Activated naive CD8-positive, alpha-beta T cell treated with anti-CD3 and anti-CD28 coated beads, Interleukin-2, amount 50 U/mL, for 24 hours (primary cell): ENCODE measurements around the gene LMTK2.

Experiments
- ATAC-seq: fragments of 150-1000 bp; cut with Tn5 transposase; one replicate; pipeline ENCODE4 v1.10.0; 2021
- DNase-seq: peaks from one replicate; pipeline ENCODE4 v3.0.0; 2021
- H3K27ac Mint-ChIP-seq: one replicate; pipeline ENCODE4 v1.8.0; 2021; ENCODE audit warnings: mild to moderate bottlenecking, mixed read lengths
- H3K27me3 Mint-ChIP-seq: one replicate; pipeline ENCODE4 v1.8.0; 2021; ENCODE audit warnings: mixed read lengths
- H3K36me3 Mint-ChIP-seq: one replicate; pipeline ENCODE4 v1.8.0; 2021; ENCODE audit warnings: low read depth, mixed read lengths
- H3K4me1 Mint-ChIP-seq: one replicate; pipeline ENCODE4 v1.8.0; 2021; ENCODE audit warnings: mixed read lengths
- H3K4me3 Mint-ChIP-seq: one replicate; pipeline ENCODE4 v1.8.0; 2021; ENCODE audit warnings: mild to moderate bottlenecking, moderate library complexity, mixed read lengths
- H3K9me3 Mint-ChIP-seq: one replicate; pipeline ENCODE4 v1.8.0; 2021; ENCODE audit warnings: mixed read lengths

The LMTK2 gene

DNA sequence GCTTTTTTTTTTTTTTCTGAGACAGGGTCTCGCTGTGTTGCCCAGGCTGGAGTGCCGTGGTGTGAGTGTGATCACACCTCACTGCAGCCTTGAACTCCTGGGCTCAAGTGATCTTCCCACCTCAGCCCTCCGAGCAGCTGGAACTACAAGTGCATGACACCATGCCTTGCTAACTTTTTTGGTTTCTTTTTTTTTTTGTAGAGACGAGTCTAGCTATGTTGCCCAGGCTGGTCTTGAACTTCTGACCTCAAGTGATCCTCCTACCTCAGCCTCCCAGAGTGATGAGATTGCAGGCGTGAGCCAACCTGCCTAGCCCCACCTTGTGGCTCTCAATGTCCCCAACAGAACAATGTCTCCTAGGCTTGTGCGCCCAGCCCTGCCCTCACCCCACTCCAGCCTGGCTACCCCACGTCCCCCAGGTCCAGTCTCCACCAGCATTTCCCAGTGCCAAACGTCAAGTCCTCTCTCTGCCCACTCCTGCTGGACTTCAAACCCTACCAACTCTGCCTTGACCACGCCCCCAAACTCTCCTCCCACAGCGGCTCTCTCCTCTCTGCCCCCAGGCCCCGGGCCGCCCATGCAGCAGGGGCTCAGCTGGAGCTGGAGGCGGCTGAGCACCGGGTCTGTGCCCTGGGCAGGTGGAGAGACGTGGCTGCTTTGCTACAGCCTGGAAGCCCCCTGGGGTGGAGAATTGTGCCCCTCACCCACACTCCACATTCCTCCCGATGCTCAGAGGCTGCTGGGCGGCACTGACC, 123.5 kb downstream of the LMTK2 start:
- no peaks in the 10 kb centered on the region for H3K27me3 Mint-ChIP-seq
- H3K9me3 Mint-ChIP-seq = no peaks in the 10 kb centered on the region
- no peak overlapping the region for H3K4me3 Mint-ChIP-seq
- no peak overlapping the region for H3K27ac Mint-ChIP-seq
- peaks cover 14% of the 10 kb centered on the region for H3K36me3 Mint-ChIP-seq
- no peaks in the 10 kb centered on the region for H3K4me1 Mint-ChIP-seq
- no peak for DNase-seq
- no peak for ATAC-seq

DNA sequence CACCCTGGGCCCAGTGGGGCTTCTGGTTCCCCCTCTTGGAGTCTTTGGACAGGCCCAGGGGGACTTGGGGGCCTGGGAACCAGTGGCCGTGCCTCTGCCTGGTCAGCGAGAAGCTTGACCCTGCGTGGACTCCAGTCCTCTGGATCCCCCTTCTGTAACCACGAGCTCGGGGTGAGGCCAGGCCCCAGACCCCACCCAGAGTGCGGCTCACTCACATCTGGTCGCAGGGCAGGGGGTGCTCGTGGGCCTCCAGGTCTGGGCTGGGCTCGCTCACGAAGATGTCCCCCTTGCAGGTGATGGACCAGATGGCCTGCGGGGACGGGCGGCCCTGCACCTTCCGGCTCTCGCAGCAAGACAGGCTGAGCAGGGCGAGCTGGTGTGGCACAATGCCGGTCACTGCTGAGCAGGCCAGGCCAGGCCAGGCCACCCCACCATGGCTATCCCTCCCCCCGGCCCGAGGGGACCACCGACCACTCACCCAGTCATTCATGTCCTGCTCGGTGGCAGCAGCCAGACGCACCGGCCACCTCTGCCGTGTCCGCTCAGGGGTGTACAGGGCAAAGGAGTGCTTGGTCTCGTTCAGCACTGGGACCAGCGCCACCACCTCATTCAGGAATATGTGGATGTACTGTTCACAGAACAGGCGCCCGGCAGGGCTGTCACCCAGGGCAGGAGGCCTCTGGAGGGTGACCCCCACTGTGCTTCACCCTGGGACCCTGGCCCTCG, 124.2 kb downstream of the LMTK2 start:
- no peak for DNase-seq
- no peak overlapping the region for H3K4me3 Mint-ChIP-seq
- no peak for ATAC-seq
- no peaks in the 10 kb centered on the region for H3K9me3 Mint-ChIP-seq
- no peak overlapping the region for H3K27ac Mint-ChIP-seq
- H3K4me1 Mint-ChIP-seq = no peaks in the 10 kb centered on the region
- no peaks in the 10 kb centered on the region for H3K27me3 Mint-ChIP-seq
- H3K36me3 Mint-ChIP-seq = peaks cover 12% of the 10 kb centered on the region

DNA sequence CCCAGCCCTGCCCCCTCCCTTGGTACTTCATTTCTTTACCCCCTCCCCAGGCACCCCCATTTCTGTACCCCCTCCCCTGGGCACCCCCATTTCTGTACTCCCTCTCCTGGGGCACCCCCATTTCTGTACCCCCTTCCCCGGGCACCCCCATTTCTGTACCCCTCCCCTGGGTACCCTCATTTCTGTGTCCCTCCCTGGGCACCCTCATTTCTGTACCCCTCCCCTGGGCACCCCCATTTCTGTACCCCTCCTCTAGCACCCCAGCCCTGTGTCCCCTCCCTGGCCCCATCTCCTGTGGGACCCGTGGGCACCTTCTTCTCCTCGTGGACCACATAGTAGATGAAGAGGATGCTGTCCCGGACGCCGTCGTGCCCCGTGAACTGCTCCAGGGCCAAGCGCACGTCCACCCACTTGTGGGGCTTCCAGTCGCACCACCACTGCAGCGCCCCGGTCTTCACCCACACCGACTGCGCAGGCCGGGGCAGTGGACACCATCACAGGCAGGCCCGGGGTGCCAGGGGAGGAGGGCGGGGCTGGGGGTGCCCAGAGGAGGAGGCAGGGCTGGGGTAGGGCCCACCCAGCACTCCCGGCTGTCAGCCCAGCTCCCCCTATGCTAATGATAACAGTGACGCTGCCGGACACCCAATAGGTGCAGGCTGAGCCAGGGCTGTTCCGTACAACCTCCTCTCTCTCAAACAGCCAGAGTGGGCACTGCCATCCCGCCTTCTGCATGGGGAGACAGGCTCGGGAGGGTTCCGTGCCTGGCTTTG, 125.0 kb downstream of the LMTK2 start:
- DNase-seq (no peak), ATAC-seq (no peak)
- H3K36me3 Mint-ChIP-seq = peaks cover 8% of the 10 kb centered on the region
- H3K27me3 Mint-ChIP-seq = no peaks in the 10 kb centered on the region
- no peak overlapping the region for H3K4me3 Mint-ChIP-seq
- H3K9me3 Mint-ChIP-seq = no peaks in the 10 kb centered on the region
- no peaks in the 10 kb centered on the region for H3K4me1 Mint-ChIP-seq
- no peak overlapping the region for H3K27ac Mint-ChIP-seq

DNA sequence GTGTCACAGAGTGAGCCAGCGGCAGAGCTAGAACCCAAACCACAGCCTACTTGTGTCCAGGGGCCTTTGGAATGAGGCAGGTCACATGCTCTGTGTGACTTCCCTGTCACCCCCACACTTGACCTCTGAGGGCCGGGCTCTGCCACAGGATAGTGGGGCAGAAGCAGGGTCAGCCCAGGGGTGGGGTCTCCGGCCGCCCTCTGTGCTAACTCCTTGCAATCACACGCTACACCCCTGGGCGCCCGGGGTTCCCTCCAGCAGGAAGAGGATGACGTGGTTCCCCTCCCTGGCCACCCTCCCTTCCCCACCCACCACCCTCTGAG, 125.6 kb downstream of the LMTK2 start:
- ATAC-seq (no peak), DNase-seq (no peak)
- H3K9me3 Mint-ChIP-seq = no peaks in the 10 kb centered on the region
- no peaks in the 10 kb centered on the region for H3K27me3 Mint-ChIP-seq
- H3K27ac Mint-ChIP-seq = no peak overlapping the region
- no peaks in the 10 kb centered on the region for H3K4me1 Mint-ChIP-seq
- peaks cover 8% of the 10 kb centered on the region for H3K36me3 Mint-ChIP-seq
- H3K4me3 Mint-ChIP-seq = no peak overlapping the region

DNA sequence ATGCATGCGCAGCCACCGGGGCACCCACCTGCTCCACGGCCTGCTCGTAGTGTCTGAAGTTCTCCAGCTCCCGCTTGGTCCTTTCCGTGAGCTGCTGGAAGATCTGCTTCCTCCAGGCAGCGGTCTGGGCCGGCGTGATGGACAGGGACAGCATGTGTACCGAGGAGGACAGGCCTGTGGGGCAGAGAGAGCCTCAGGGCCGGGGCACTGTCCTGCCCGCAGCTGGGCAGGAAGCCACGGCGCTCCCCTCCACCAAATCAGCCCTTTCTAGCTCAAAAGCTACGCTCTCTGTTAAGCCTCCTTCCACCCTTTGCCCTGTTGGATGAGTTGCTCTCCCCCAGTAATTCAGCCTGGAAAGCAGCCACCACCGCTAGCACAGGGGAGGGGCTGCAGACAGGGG, 126.1 kb downstream of the LMTK2 start:
- Mint-ChIP-seq H3K4me1 (no peaks in the 10 kb centered on the region), H3K27me3 (no peaks in the 10 kb centered on the region), H3K4me3 (no peak overlapping the region), H3K9me3 (no peaks in the 10 kb centered on the region), H3K36me3 (peaks cover 8% of the 10 kb centered on the region), H3K27ac (no peak overlapping the region)
- no peak for ATAC-seq
- no peak for DNase-seq

DNA sequence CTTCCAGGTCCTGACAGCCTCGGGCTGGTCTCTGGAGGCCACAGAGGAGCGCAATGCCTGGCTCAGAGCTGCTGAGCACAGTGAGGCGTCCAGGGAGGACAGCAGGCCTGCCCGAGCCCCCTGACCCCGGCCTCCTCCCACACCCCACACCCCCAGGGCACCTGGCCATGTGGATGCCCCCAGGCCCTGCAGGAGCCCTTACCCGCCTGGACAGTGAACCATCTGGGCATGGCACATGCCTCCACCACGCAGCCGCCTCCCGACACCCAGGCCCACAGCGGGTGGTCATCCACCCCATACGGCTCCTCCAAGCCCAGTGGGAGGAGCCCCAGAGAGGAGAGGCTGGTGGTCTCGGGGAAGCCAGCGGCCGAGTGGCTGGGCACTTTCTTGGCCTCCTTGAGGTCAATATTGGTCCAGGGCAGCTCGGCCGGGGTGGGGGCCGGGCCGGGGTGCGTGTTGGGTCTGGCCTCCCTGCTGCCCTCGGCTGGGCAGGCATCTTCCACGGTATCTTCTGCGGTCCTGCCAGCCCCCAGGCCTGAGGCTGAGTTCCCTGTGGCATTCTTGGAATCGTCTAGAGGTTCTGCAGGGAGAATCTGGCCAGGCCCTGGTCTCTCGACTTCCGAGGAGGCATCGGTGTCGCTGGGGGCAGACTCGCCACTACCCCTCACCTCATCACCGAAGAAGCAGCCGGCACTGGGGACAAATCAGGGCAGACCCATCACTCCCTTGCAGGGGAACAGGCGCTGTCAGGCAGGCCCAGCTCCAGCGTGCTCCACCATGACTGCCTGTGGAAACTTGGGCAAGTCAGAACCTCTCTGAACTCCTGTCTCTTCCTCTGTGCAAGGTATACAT, 126.8 kb downstream of the LMTK2 start:
- H3K4me3 Mint-ChIP-seq = no peak overlapping the region
- no peak for ATAC-seq
- DNase-seq = no peak
- H3K4me1 Mint-ChIP-seq = no peaks in the 10 kb centered on the region
- no peaks in the 10 kb centered on the region for H3K27me3 Mint-ChIP-seq
- no peaks in the 10 kb centered on the region for H3K9me3 Mint-ChIP-seq
- H3K27ac Mint-ChIP-seq = no peak overlapping the region
- peaks cover 7% of the 10 kb centered on the region for H3K36me3 Mint-ChIP-seq

DNA sequence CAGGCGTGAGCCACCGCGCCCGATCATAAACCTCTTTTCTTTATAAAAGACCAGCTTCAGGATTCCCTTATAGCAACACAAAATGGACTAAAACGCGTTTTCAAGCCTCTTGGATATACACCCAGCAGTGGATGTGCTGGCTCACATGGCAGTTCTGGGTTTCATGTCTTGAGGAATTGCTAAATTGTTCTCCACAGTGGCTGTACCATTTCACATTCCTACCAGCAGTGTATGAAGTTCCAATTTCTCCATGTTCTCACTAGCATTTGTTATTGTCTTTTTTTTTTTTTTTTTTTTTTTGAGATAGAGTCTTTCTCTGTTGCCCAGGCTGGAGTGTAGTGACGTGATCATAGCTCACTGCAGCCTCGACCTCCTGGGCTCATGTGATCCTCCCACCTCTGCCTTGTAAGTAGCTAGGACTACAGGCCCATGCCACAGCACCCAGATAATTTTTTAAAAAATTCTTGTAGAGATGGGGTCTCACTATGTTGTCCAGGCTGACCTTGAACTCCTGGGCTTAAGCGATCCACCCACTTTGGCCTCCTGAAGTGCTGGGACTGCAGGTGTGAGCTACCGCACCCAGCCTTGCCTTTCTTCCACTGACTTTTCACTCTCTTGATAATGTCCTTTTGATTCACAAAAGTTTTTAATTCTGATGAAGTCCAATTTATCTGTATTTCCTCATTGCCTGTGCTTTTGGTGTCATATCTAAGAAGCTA, 127.9 kb downstream of the LMTK2 start:
- no peak for DNase-seq
- H3K36me3 Mint-ChIP-seq = peaks cover 7% of the 10 kb centered on the region

DNA sequence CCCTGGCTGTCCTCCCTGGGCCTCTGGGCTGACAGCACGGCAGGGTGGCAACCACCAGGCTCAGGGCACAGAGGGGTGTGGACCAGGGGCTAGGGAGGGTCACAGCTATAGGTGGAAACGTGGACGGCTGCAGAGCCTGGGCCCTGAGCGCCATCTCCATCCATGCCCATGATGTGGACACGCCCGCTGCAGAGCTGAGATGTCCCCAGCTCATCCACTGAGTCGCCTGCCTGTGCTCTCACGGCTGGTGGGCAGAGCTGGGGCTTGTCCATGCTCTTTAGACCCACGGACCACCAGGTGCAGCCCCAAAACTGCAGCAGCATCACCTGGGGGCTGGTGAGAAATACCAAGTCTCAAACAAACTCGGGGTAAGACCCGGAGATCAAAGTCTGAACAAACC, 129.2 kb downstream of the LMTK2 start:
- no peaks in the 10 kb centered on the region for H3K4me1 Mint-ChIP-seq
- H3K27me3 Mint-ChIP-seq = no peaks in the 10 kb centered on the region
- peak; percentile 20 for ATAC-seq
- no peak overlapping the region for H3K4me3 Mint-ChIP-seq
- H3K36me3 Mint-ChIP-seq = peaks cover 7% of the 10 kb centered on the region
- no peaks in the 10 kb centered on the region for H3K9me3 Mint-ChIP-seq
- H3K27ac Mint-ChIP-seq = no peak overlapping the region
- DNase-seq = no peak

More for the DNA sequence above, 127.9 kb downstream of the LMTK2 start:
- Mint-ChIP-seq H3K27me3 (no peaks in the 10 kb centered on the region), H3K4me1 (no peaks in the 10 kb centered on the region), H3K27ac (no peak overlapping the region), H3K4me3 (no peak overlapping the region), H3K9me3 (no peaks in the 10 kb centered on the region)
- ATAC-seq = no peak

DNA sequence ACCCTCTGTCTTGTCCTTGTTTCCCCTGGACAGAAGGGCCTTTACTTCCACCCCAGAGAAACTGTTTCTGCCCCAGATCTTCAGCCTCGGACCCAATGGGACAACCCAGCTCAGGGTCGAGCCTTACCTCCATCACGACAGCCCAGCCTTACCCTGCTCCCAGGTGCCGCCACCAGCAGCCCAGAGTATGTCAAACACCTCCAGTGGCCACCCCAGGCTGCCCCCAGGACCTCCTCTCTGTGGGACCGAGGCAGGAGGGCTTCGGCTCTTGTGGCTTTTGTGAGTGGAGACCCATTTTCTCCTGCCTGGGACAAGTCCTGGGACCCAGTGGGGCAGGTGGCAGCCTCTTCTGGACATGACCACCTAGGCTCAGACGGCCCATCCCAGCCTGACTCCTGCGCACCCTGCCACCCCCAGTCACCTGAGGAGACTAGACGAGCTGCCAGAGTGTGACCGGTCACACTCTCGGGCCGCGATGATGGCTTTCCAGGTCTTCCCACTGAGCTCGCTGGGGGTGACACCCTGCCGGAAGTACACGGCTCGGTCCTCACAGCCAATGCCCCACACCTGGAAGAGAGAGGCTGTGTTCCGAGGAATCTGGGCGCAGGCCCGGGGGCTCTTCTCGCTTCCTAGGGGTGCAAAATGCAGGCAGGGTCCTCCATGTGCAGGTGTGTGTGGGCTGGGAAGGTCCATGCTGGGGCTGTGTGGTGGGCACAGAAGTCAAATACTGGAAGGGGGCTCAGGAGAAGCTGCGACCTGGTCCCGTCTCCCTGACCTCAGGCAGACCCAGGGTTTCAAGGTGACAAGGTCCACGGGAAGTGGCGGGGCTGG, 129.9 kb downstream of the LMTK2 start:
- Mint-ChIP-seq H3K4me1 (no peaks in the 10 kb centered on the region), H3K27ac (no peak overlapping the region), H3K4me3 (no peak overlapping the region), H3K27me3 (no peaks in the 10 kb centered on the region), H3K9me3 (no peaks in the 10 kb centered on the region), H3K36me3 (peaks cover 11% of the 10 kb centered on the region)
- ATAC-seq = no peak
- no peak for DNase-seq

DNA sequence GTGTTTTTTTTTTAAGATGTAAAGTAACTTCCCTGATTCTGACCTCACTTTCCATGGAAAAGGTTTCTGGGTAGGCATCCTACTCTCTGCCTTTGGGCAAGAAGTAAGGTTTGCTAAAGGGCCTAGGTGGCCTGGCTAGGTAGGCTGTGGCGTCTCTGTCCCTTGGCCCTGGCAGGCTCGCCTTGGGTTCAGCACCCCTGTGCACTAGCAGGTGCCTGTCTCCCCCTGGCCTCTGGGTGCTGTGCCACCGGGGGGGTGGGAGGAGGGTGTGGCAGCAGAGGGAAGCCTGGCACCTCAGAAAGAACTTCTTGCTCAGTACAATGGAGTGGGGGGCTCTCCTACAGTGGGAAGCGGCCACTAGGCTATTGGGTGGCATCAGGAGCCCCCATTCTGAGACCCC, 131.4 kb downstream of the LMTK2 start:
- Mint-ChIP-seq H3K4me1 (no peaks in the 10 kb centered on the region), H3K36me3 (peaks cover 11% of the 10 kb centered on the region), H3K9me3 (no peaks in the 10 kb centered on the region)

DNA sequence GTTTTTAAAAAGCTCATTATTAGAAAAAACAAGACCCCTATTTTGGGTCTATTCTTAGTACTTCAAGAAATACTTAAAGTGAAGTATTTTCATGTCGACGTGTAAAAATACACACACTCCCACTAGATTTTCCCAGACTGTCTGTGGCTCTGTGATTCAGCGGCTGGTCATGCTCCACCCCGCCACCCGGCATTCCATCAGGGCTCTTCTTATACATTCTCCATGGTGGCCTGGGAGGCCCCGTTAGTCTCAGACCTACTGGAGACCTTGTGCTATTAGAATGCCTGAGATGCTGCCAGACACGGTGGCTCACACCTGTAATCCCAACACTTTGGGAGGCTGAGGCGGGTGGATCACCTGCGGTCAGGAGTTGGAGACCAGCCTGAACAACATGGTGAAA, 132.3 kb downstream of the LMTK2 start:
- no peaks in the 10 kb centered on the region for H3K27me3 Mint-ChIP-seq
- H3K4me3 Mint-ChIP-seq = no peak overlapping the region
- DNase-seq (no peak), ATAC-seq (no peak)
- H3K9me3 Mint-ChIP-seq = no peaks in the 10 kb centered on the region
- no peaks in the 10 kb centered on the region for H3K4me1 Mint-ChIP-seq
- no peak overlapping the region for H3K27ac Mint-ChIP-seq
- H3K36me3 Mint-ChIP-seq = peaks cover 9% of the 10 kb centered on the region

More for the DNA sequence above, 131.4 kb downstream of the LMTK2 start:
- Mint-ChIP-seq H3K27ac (no peak overlapping the region), H3K4me3 (no peak overlapping the region), H3K27me3 (no peaks in the 10 kb centered on the region)
- DNase-seq = no peak
- ATAC-seq = no peak

DNA sequence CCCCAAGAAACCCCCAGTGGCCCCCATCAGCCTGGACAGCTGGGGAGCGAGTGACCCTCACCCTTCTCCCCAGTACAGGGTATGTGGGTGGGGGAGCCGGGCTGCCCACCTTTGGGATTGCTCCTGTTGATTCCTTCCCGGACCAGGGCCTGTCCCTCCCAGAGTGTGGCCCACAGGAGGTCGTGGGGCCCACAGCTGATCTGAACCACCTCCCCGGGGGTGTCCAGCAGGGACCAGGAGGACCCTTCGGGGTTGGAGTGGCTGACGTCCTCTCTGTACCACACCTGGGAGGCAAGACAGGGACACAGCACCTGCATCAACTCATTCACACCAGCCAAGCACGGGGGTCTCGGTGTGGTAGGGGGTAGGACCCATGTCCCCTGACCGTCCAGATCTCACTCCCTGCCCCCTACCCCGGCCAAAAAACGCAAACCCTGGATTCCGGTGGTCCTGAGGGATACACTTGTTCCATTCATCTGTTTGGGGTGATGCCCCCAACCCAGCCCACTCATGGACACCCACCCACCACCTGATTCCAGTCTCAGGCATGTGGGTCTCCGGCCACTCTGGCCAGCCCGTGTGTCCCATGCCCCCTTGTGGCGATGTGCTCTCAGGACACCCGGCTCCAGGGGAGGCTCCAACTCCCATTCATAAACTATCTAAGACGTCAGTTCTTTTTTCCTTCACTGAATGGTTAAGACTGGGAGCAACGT, 134.5 kb downstream of the LMTK2 start:
- H3K27me3 Mint-ChIP-seq = no peaks in the 10 kb centered on the region
- peak; percentile 43 for DNase-seq
- no peaks in the 10 kb centered on the region for H3K4me1 Mint-ChIP-seq
- ATAC-seq = peak; percentile 38
- no peaks in the 10 kb centered on the region for H3K9me3 Mint-ChIP-seq
- no peak overlapping the region for H3K27ac Mint-ChIP-seq
- H3K36me3 Mint-ChIP-seq = peaks cover 6% of the 10 kb centered on the region
- no peak overlapping the region for H3K4me3 Mint-ChIP-seq
